Neuronal stem cell (in vitro differentiated cells): ENCODE results near the gene MCC.

Source experiments
- DNase-seq: peaks from one replicate; pipeline ENCODE4 v3.0.0-alpha.2; 2013; ENCODE audit warnings: low spot score
- H2AFZ ChIP-seq: one replicate; pipeline ENCODE4 v1.6.1; 2013; ENCODE audit warnings: mild to moderate bottlenecking, low read length, inconsistent platforms
- H2AK5ac ChIP-seq: 2 replicates; pipeline ENCODE4 v1.6.1; 2013; ENCODE audit warnings: low read depth, mild to moderate bottlenecking, inconsistent platforms, low read length, moderate library complexity, mixed read lengths
- H2BK120ac ChIP-seq: 2 replicates; pipeline ENCODE4 v1.6.1; 2013; ENCODE audit warnings: low read depth, mild to moderate bottlenecking, inconsistent platforms, low read length, moderate library complexity, mixed read lengths
- H2BK12ac ChIP-seq: one replicate; pipeline ENCODE4 v1.6.1; 2013; ENCODE audit warnings: low read length, inconsistent platforms
- H2BK15ac ChIP-seq: 2 replicates; pipeline ENCODE4 v1.6.1; 2013; ENCODE audit warnings: mild to moderate bottlenecking, low read length, inconsistent platforms, mixed read lengths
- H2BK5ac ChIP-seq: one replicate; pipeline ENCODE4 v1.6.1; 2013; ENCODE audit warnings: inconsistent platforms, mild to moderate bottlenecking, low read length, moderate library complexity
- H3K14ac ChIP-seq: one replicate; pipeline ENCODE4 v1.6.1; 2013; ENCODE audit warnings: low read length, inconsistent platforms
- H3K18ac ChIP-seq: 2 replicates; pipeline ENCODE4 v1.6.1; 2013; ENCODE audit warnings: low read length, inconsistent platforms
- H3K23ac ChIP-seq: 2 replicates; pipeline ENCODE4 v1.6.1; 2013; ENCODE audit warnings: low read depth, mild to moderate bottlenecking, mixed read lengths, low read length, inconsistent platforms; ENCODE audit not compliant: poor library complexity
- H3K27ac ChIP-seq: replicated peaks from 3 replicates; pipeline ENCODE4 v1.5.1; 2013; ENCODE audit warnings: low read length, inconsistent platforms
- H3K27me3 ChIP-seq, 3 experiments: 2 replicates each; pipeline ENCODE4 v1.6.1; 2013; ENCODE audit warnings: low read length in 3 of 3, mild to moderate bottlenecking in 2 of 3, inconsistent platforms in 1 of 3, low read depth in 1 of 3, mixed read lengths in 1 of 3, moderate library complexity in 1 of 3; ENCODE audit not compliant: control insufficient read depth in 3 of 3, insufficient read depth in 3 of 3
- H3K36me3 ChIP-seq, 2 donors: replicated peaks in 1 of 2; 2 replicates each; pipeline ENCODE4 v1.6.1; 2013; ENCODE audit warnings: low read length in 2 of 2; ENCODE audit not compliant: control insufficient read depth in 2 of 2, insufficient read depth in 2 of 2
- H3K4ac ChIP-seq: 2 replicates; pipeline ENCODE4 v1.6.1; 2013; ENCODE audit warnings: inconsistent platforms, mild to moderate bottlenecking, low read length, moderate library complexity
- H3K4me1 ChIP-seq, 2 donors: 1 replicate in 1 of 2; 2 replicates in 1 of 2; pipeline ENCODE4 v1.6.1; 2013; ENCODE audit warnings: low read length in 2 of 2, low read depth in 1 of 2; ENCODE audit not compliant: control insufficient read depth in 2 of 2, insufficient read depth in 1 of 2
- H3K4me2 ChIP-seq: one replicate; pipeline ENCODE4 v1.6.1; 2013; ENCODE audit warnings: mild to moderate bottlenecking, low read length, inconsistent platforms; ENCODE audit not compliant: insufficient read depth, poor library complexity, severe bottlenecking
- H3K4me3 ChIP-seq, 2 donors: 2 replicates each; pipeline ENCODE4 v1.5.1; 2013; ENCODE audit warnings: low read length in 2 of 2, mild to moderate bottlenecking in 2 of 2, inconsistent platforms in 1 of 2, moderate library complexity in 1 of 2
- H3K79me1 ChIP-seq: one replicate; pipeline ENCODE4 v1.6.1; 2013; ENCODE audit warnings: low read depth, mild to moderate bottlenecking, inconsistent platforms, low read length, moderate library complexity
- H3K9ac ChIP-seq: one replicate; pipeline ENCODE4 v1.6.1; 2013; ENCODE audit warnings: mild to moderate bottlenecking, low read depth, low read length, inconsistent platforms; ENCODE audit not compliant: poor library complexity
- H3K9me3 ChIP-seq, 2 donors: replicated peaks in 1 of 2; 2 replicates each; pipeline versions ENCODE3 to v1.6.1; 2013; ENCODE audit warnings: low read length in 2 of 2, mild to moderate bottlenecking in 2 of 2, inconsistent platforms in 1 of 2, low read depth in 1 of 2, mixed read lengths in 1 of 2, moderate library complexity in 1 of 2; ENCODE audit not compliant: control insufficient read depth in 2 of 2, insufficient read depth in 1 of 2
- H4K8ac ChIP-seq: one replicate; pipeline ENCODE4 v1.6.1; 2013; ENCODE audit warnings: low read depth, mild to moderate bottlenecking, inconsistent platforms, low read length, moderate library complexity
- H4K91ac ChIP-seq: one replicate; pipeline ENCODE4 v1.6.1; 2013; ENCODE audit warnings: low read length, low read depth, mild to moderate bottlenecking, inconsistent platforms; ENCODE audit not compliant: poor library complexity
- WGBS, 2 donors: extraction: QIAGEN DNeasy Blood & Tissue Kit; methylation state at CpG; one replicate each; pipeline ENCODE4 v1.1.7; 2013; ENCODE audit warnings: missing lambda C conversion rate in 2 of 2, mixed read lengths in 1 of 2; ENCODE audit not compliant: insufficient read length in 2 of 2, insufficient replicate concordance in 1 of 2; ENCODE audit errors: extremely low coverage in 2 of 2; 5-methylcytosine and 5-hydroxymethylcytosine counted together

MCC gene

DNA sequence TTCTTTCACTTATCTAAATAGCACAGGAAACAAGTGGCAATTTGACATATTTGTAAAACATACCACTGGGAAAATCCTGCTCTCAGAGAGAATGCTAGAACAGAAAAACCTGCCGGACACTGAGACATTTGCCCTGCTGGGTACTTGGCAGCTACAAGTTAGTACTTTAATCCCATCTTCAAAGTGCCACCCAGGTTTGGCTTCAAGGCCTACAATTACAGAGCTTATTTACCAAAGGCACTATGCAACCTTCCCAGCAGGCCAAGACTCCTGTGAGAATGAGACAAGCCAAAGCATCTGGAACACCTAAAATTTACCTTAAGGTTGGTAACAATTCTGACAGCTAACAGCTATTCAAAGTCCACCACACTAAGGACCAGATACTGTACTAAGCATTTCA is 131.8 kb downstream of the MCC start:
- Histone ChIP-seq H2BK120ac (no peak overlapping the region), H3K36me3 (no peaks in the 10 kb centered on the region), H2BK15ac (no peak overlapping the region), H3K9ac (no peak overlapping the region), H3K79me1 (no peaks in the 10 kb centered on the region), H3K4me1 (peaks cover 1 to 2% of the 10 kb centered on the region in 2 donors), H3K4me2 (no peak overlapping the region), H3K4me3 (no peak overlapping the region), H2BK5ac (no peak overlapping the region), H3K27ac (no peak overlapping the region), H3K4ac (no peak overlapping the region), H4K8ac (no peak overlapping the region), H3K14ac (no peak overlapping the region), H3K9me3 (no peaks in the 10 kb centered on the region), H2AK5ac (no peak overlapping the region), H2BK12ac (no peak overlapping the region), H3K27me3 (peaks cover 0 to 2% (median 0%) of the 10 kb centered on the region in 3 experiments), H3K18ac (no peak overlapping the region), H2AFZ (no peak overlapping the region), H4K91ac (no peak overlapping the region), H3K23ac (no peak overlapping the region)
- DNase-seq = no peak
- no CpG with 5 or more reads among the region's 1 CpG for WGBS, 2 donors

DNA sequence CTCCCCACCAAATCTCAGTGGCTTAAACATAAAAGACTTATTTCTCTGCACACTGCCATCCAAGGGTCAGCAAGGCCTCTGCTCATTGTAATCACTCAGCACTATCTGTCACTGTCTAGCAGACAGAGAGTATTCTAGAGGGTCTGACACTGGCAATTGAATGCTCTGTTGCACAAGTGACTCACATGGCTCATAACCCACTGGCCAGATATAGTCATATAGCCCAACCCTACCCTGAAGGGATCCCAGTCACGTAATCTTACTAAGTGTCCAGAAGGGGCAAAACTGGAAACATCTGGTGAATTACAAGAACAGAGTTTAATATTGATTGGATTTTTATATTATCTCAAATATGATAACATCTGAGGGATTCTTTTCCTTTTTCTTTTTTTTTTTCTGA is 134.2 kb downstream of the MCC start:
- no peak overlapping the region for H2BK120ac ChIP-seq
- H2AFZ ChIP-seq = no peak overlapping the region
- no peak overlapping the region for H2AK5ac ChIP-seq
- no peak overlapping the region for H3K4ac ChIP-seq
- no peaks in the 10 kb centered on the region for H3K9me3 ChIP-seq
- no peak overlapping the region for H4K91ac ChIP-seq
- peaks cover 1 to 2% of the 10 kb centered on the region in 2 donors for H3K4me1 ChIP-seq
- no peaks in the 10 kb centered on the region for H3K79me1 ChIP-seq
- no peak overlapping the region for H3K27ac ChIP-seq
- no peak overlapping the region for H3K18ac ChIP-seq
- H4K8ac ChIP-seq = no peak overlapping the region
- no peak overlapping the region for H3K4me3 ChIP-seq
- H3K14ac ChIP-seq = no peak overlapping the region
- no peaks in the 10 kb centered on the region for H3K36me3 ChIP-seq
- no peak overlapping the region for H3K4me2 ChIP-seq
- H2BK5ac ChIP-seq = no peak overlapping the region
- WGBS, 2 donors = no CpG with 5 or more reads among the region's 1 CpG
- no peak overlapping the region for H3K9ac ChIP-seq
- H3K23ac ChIP-seq = no peak overlapping the region
- no peak for DNase-seq
- no peak overlapping the region for H2BK15ac ChIP-seq
- no peak overlapping the region for H2BK12ac ChIP-seq
- no peaks in the 10 kb centered on the region for H3K27me3 ChIP-seq

DNA sequence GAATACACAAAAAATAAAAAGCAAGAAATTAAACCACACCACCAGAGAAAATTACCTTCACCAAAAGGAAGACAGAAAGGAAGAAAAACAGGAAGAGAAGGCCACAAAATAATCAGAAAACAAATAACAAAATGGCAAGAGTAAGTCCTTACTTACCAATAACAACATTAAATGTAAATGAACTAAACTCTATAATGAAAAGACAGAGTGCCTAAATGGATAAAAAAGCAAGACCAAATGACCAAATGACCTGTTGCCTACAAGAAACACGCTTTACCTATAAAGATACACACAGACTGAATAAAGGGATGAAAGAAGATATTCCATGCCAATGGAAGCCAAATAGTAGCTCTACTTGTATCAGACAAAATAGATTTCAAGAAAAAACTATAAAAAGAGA is 140.7 kb downstream of the MCC start:
- no peak overlapping the region for H2BK15ac ChIP-seq
- no peak overlapping the region for H3K14ac ChIP-seq
- H3K4ac ChIP-seq = no peak overlapping the region
- no peak overlapping the region for H4K91ac ChIP-seq
- H3K4me3 ChIP-seq = no peak overlapping the region
- no peak overlapping the region for H3K27ac ChIP-seq
- no CpG with 5 or more reads among the region's 1 CpG for WGBS, 2 donors
- no peak overlapping the region for H2AFZ ChIP-seq
- H2BK5ac ChIP-seq = no peak overlapping the region
- H3K9ac ChIP-seq = no peak overlapping the region
- H2BK12ac ChIP-seq = no peak overlapping the region
- H3K36me3 ChIP-seq = no peaks in the 10 kb centered on the region
- no peak overlapping the region for H3K23ac ChIP-seq
- DNase-seq = no peak
- no peak overlapping the region for H3K18ac ChIP-seq
- no peaks in the 10 kb centered on the region for H3K9me3 ChIP-seq
- H3K79me1 ChIP-seq = no peaks in the 10 kb centered on the region
- no peak overlapping the region for H3K4me2 ChIP-seq
- H2AK5ac ChIP-seq = no peak overlapping the region
- no peaks in the 10 kb centered on the region for H3K4me1 ChIP-seq
- no peak overlapping the region for H4K8ac ChIP-seq
- no peak overlapping the region for H2BK120ac ChIP-seq
- no peaks in the 10 kb centered on the region for H3K27me3 ChIP-seq

DNA sequence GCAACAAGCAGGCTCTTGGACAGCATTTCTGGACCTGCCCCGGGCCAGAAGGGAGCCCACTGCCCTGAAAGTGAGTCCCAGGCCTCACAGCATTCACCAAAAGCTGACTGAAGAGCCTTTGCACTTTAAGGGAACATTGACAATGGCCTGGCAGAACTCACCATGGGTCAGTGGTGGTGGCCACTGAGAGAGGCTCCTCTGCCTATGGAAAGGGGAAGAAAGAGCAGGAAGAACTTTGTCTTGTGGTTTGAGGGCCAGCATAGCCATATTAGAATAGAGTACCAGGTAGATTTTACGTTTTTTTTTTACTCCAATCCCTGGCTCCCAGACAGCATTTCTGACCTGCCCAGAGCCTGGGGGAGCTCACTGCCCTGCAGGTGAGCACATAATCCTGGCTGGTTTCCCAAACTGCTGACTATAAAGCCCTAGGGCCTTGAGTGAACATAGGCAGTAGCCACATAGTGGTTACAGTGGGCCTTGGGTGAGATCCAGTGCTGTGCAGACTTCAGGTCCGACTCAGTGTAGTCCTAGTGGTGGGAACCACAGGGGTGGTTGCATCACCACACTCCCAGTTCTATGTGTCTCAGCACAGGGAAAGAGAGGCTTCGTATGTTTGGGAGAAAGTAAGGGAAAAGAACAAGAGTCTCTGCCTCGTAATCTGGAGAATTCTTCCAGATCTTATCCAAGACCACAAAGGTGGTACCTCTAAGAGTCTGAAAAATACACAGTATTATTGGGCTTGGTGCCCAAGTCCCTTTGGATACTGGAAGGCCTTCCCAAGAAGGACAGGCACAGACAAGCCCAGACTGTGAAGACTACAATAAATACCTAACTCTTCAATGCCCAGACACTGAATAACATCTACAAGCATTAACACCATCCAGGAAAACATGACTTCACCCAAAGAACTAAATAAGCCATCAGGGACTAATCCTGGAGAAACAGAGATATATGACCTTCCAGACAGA is 143.0 kb downstream of the MCC start:
- Histone ChIP-seq H4K91ac (no peak overlapping the region), H2AFZ (no peak overlapping the region), H3K4me2 (no peak overlapping the region), H3K27ac (no peak overlapping the region), H2BK15ac (no peak overlapping the region), H3K4me3 (no peak overlapping the region), H2BK5ac (no peak overlapping the region), H2AK5ac (no peak overlapping the region), H3K14ac (no peak overlapping the region), H3K18ac (no peak overlapping the region), H3K4me1 (no peaks in the 10 kb centered on the region), H2BK12ac (no peak overlapping the region), H3K9ac (no peak overlapping the region), H3K4ac (no peak overlapping the region), H3K23ac (no peak overlapping the region), H3K9me3 (no peaks in the 10 kb centered on the region), H3K36me3 (no peaks in the 10 kb centered on the region), H4K8ac (no peak overlapping the region), H3K79me1 (no peaks in the 10 kb centered on the region), H3K27me3 (no peaks in the 10 kb centered on the region), H2BK120ac (no peak overlapping the region)
- WGBS, 2 donors = no CpG with 5 or more reads among the region's 5 CpGs
- DNase-seq = no peak
